HG02759 (cell line): ENCODE measurements around the gene DENND5B.
"Not testable (repeated sequence)": the region's sequence is repeated elsewhere in the genome, so short reads cannot be mapped to it uniquely, and the experiment has no call there.

Experiments
- ATAC-seq: cut with Tn5 transposase; IDR thresholded peaks from one replicate; pipeline ENCODE4 v1.9.1; 2021; ENCODE audit warnings: mild to moderate bottlenecking, moderate library complexity; ENCODE audit not compliant: unreplicated experiment

DENND5B gene

DNA sequence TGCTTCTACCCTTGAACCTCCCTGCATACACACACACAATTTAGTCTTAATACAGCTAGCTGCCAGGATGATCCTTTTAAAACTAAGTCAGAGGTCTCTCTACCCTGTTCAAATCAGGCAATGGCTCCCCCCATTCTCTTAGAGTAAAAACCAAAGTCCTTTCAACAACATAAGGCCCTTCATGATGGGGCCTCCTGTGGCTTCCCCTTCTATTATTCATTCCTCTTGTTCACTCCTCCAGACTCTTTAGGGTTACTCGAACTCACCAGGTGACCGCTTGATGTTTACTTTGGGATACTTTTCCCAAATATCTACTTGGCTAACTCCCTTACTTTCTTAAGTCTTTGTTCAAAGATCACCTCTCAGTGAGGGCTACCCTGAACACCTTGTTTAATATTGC lies 30.4 kb downstream of the DENND5B start:
- no peak for ATAC-seq

DNA sequence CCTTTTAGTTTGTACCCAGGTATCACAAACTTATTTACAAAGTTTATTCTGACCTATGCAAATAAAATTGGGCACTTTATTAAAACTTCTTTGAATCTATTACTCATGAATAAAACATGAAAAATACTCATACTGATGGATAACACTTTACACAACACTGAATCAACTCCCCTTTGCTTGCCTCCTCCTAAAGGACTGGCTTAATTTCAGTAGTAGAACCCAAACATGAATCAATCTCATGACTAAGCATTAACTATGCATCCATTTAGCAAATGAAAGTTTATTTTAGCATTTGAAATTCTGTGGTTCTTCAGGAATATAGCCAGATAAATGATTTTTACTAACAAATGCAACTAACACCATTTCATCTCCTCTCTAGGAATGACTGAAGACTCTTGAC lies 32.4 kb downstream of the DENND5B start:
- ATAC-seq, result no peak

DNA sequence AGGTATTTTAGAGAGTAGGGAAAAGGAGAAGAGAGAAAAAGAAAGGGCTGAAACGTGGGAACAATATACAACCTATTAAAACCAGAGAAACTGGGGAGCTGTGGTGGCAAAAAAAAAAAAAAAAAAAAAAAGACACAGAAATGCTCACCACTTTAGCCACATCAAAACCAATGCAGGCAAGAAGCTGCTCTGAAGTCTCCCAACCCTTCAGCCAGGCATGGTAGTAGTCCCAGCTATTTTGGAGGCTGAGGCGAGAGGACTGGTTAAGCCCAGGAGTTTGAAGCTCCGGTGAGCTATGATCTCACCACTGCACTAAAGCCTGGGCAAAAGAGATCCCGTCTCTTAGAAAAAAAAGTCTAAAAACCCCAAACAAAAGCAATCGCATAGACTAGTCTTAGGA lies 33.2 kb downstream of the DENND5B start:
- ATAC-seq, result no peak

DNA sequence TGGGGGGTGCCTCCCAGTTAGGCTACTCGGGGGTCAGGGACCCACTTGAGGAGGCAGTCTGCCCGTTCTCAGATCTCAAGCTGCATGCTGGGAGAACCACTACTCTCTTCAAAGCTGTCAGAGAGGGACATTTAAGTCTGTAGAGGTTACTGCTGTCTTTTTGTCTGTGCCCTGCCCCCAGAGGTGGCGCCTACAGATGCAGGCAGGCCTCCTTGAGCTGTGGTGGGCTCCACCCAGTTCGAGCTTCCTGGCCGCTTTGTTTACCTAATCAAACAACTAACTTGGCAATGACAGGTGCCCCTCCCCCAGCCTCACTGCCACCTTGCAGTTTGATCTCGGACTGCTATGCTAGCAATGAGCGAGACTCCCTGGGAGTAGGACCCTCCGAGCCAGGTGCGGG lies 35.5 kb downstream of the DENND5B start:
- not testable (repeated sequence) for ATAC-seq

DNA sequence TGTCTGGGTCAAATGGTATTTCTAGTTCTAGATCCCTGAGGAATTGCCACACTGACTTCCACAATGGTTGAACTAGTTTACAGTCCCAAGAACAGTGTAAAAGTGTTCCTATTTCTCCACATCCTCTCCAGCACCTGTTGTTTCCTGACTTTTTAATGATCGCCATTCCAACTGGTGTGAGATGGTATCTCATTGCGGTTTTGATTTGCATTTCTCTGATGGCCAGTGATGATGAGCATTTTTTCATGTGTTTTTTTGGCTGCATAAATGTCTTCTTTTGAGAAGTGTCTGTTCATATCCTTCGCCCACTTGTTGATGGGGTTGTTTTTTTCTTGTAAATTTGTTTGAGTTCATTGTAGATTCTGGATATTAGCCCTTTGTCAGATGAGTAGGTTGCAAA lies 40.3 kb downstream of the DENND5B start:
- ATAC-seq, result not testable (repeated sequence)

DNA sequence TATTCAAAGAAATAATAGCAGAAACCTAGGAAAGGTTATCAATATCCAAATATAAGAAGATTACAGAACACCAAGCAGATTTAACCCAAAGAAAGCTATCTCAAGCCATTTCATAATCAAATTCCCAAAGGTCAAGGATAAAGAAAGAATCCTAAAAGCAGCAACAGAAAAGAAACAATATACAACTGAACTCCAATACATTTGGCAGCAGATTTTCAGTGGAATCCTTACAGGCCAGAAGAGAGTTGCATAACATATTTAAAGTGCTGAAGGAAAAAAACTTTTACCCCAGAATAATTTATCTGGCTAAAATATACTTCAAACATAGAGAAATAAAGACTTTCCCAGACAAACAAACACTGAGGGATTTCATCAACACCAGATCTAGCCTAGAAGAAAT lies 54.3 kb downstream of the DENND5B start:
- no peak for ATAC-seq

DNA sequence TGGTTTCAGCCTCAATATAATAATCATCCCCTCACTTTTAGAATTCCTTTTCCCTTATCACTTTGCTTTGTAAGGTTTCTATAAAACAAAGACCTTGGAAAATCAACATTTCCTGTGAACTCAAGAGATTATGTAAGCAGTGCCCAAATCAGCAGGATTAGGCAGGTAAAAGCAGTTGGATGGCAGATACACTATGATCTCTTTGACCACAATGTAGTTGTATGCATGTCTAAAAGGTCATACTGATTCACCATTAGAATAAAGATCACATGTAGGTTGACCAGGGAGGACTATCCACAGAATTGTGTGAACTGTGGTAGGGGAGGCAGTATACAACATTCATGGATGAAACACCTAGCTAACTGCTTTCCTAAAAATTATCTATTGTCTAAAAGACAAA lies 57.5 kb downstream of the DENND5B start:
- no peak for ATAC-seq

DNA sequence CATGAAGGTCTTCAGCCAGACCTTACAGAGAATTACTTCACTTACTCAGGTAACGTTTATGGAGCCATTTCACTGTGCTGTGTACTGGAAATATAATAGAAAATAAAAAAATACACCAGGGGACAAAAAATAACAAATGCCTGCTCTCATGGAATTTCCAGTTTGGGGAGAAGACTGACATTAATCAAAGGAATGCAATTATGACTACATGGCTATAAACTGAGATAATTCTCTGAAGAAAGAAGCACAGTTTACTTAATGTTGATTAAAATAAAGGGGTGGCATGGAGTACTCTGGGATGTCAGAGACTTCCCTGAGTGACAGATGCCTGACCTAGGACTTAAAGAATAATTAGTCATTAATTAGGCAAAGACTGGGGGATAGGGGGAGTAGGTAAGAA lies 59.0 kb downstream of the DENND5B start:
- ATAC-seq, result no peak

DNA sequence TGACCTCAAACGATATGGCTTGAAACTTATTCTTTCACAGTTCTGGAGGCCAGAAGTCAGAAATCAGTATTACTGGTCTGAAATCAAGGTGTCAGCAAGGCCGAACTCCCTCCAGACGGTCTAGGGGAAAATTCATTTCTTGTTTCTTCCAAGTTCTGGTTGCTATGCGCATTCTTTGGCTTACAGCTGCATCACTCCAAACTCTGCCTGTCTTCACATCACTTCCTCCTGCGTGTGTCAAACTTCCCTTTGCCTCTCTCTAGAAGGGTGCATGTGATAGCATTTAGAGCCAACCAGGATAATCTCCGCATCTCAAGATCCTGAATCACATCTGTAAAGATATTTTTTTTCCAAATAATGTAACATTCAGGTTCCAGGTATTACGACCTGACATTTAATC lies 62.8 kb downstream of the DENND5B start:
- ATAC-seq, result no peak

DNA sequence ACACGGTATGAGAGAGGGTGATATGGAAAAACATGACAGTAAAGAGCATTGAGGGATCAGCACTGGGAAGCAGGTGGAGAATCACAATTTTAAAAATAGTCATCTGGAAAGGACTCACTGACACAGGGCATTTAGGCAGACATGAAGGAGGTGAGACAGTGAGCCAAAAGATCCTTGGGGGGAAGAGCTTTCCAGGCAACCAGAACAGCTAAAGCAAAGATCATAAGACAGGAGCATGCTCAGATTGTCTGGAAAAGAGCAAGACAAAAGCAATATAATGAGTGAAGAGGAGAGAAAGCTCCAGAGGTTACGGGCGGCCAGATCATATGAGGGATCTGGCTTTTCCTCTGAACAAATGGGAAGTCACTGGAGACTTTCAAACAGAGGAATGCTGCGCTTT lies 63.9 kb downstream of the DENND5B start:
- ATAC-seq, result no peak

DNA sequence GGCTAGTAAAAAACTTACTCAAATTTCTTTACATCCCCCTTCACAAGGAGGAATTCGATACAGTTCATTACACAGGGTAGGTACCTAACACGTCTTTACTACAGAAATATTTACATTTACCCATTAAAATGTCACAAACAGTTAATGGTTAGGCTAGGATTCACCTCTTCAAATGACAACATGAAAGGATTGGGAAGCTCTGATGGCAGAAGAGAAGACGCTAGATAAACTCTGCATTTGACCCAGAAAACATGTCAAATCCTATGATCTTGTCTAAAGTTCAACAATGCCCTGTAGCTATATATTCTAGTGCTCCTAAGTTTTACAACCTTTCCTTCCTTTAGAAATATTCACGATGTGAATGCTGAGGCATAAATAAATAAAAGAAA lies 64.8 kb downstream of the DENND5B start:
- no peak for ATAC-seq

DNA sequence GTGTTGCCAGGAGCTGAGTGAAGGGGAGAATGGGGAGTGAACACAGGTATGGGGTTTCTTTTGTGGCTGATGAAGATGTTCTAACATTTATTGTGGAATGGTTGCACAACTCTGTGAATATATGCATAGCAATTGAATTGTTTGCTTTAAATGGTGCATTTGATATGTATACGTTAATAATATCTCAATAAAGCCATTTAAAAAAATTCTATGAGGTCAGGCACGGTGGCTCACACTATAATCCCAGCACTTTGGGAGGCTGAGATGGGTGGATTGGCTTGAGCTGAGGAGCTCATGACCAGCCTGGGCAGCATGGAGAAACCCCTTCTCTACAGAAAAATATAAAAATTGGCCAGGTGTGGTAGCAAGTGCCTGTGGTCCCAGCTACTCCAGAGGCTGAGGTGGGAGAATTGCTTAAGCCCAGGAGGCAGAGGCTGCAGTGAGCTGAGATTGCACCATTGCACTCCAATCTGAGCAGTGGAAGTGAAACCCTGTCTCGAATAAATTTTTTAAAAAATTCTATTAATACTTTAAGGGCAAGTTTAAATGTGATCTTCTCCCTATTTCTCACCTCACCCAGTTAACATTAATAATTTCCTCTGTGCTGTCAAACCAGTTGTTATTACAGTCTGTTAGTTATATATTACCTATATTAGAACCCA lies 65.3 kb downstream of the DENND5B start:
- ATAC-seq, result no peak

DNA sequence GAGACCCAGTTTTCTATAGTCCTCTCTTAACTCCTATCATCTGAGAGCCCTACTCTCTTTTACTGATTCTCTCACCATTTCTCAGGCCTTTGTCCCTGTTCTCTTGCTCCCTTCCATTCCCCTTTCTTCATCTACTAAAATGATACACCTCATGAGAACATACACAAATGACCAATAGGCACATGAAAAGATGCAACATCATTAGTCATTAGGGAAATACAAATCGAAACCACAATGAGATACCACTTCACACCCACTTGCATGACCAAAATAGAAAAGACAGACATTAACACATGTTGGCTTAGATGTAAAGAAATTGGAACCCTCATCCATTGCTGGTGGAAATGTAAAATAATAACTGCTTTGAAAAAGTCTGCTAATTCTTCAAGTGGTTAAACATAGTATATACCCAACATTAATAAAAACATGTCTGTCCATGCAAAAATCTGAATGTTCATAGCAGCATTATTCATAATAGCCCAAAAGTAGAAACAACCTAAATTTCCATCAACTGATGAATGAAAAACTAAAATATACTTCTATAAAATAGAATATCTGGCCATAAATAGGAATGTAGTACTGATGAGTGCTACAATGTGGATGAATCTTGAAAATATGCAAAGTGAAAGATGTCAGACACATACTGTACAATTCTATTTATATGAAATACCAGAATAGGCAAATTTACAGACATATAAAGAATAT lies 66.0 kb downstream of the DENND5B start:
- ATAC-seq, result peak; percentile 93

DNA sequence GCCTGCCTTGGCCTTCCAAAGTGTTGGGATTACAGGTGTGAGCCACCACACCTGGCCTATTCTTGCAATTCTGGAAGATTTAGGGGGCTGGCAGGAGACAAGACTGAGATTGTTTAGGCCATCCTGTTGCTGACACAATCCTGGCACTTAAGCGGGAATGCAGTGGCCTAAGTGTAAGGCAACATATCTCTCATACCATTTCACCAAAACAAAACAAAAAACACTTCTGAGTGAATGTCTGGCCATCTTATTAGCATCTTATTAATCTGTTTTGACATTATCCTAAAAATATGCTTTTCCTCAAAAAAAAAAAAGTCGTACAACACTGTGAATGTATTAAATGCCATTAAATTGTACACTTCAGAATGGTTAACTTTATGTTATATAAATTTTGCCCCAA lies 67.6 kb downstream of the DENND5B start:
- ATAC-seq, result no peak

DNA sequence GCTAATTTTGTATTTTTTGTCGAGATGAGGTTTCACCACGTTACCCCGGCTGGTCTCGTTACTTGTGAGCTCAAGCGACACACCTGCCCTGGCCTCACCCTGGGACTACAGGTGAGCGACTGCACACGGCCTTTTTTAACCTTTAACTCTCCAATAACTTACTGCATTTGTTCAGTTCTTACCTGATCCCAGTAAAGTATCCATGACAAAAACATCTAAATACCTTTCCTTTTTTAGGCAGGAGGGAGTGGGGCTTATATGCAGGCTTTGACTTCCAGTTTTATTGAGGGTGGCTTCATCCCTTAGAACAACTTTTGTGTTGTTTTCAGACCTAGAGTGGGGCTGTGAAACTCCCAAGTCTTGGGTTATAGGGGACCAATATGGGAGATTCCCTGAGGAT lies 68.3 kb downstream of the DENND5B start:
- no peak for ATAC-seq

DNA sequence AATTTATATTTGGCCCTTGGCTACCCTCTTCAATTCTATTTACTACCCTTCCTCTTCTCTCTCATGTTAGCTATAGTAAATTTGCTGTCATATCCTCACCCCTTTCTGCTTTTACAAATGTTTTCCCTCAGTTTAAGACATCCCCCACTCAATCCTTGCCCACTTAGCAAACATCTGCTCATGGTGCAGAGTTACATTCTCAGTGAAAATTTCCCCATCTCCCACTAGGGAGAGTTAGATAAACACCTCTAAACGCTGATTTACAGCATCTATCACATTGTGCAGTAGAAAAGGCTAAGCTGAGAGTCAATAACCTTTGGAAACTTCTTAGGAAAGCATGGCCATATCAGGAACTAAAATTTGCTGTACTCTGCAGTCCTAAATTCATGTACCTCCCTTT lies 69.0 kb downstream of the DENND5B start:
- ATAC-seq, result no peak

DNA sequence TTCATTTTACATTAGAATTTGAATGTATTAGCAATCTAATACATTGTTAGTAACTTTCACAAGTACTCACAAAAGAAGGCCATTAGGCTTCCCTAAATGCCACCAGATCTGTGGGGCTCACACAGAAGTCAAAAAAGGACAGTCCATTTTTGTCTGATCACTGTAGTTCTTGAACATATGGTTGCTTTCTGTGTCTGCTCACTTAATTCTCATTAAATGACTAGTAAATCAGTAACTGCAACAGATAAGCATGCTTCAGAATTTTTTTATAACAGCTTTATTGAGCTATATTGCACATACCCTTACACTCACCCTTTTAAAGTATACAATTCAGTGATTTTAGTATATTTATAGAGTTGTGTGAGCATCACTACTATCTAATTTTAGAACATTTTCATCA lies 71.4 kb downstream of the DENND5B start:
- ATAC-seq, result no peak

DNA sequence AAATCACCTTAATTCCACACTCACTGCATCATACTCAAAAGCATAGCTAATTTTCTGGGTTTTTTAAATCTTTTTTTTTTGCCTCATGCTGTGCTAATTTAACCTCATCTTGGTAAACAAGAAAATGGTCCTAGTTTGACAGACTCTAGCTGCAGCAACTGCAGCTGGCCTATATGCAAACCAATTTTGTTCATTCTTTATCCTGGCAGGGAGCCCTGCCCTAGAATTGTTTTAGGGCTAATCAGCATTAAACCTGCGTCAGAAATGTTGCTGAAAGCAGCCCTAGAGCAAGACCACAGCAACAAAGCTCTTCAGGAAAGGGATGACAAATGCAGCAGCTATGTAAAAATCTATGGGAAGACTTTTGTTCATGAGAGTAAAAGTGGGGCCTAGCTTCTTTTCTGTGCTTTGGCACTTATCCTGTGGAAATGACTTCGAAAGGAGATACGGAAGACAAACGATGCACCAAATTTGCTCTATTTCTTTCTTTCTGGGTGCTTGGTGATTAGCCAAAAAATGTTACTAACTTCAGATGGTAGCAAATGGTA lies 72.2 kb downstream of the DENND5B start:
- ATAC-seq, result no peak

DNA sequence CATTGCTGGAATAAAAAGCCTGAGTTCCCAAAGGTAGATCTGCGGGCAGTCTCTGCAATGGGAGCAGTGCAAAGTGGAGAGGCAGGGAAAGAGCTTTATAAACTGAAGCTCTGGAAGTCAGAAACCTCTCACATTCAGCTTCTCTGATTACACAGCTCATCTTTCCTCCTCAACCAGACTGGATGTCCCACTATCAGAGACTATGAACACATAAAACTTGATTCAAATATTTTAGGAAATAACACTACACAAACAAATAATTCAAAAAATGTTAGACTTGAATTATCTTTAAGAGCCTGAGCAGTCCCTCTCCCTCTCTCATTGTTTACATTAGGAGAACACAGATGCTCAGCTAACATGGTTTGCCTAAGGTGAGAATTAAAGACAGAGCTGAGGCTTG lies 72.9 kb downstream of the DENND5B start:
- ATAC-seq, result no peak

DNA sequence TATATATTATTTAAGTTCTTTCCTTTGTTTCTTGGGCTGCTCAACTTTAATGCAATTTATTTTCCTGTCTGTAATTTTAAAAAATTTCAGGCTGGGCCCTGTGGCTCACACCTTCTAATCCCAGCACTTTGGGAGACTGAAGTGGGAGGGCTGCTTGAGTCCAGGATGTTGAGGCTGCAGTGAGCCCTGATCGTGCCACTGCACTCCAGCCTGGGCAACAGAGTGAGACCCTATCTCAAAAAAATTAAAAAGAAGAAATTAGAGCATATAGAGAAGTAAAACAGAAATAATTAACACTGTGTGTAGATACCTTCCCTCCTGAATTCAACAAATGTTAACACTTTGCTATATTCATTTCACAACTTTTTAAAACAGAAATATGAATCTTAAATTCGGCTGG lies 74.2 kb downstream of the DENND5B start:
- ATAC-seq, result no peak

DNA sequence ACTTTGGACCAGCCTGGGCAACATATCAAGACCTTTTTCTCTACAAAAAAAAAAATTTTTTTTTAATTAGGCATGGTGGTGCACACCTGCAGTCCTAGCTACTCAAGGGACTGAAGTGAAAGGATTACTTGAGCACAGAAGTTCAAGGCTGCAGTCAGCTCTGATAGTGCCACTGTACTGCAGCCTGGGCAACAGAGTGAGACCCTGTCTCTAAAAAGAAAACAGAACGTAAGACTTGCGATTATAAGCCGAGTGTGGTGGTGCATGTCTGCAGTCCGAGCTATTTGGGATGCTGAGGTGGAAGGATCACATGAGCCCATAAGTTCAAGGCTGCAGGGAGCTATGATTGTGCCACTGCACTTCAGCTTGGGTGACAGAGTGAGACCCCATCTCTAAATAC lies 76.0 kb downstream of the DENND5B start:
- no peak for ATAC-seq

DNA sequence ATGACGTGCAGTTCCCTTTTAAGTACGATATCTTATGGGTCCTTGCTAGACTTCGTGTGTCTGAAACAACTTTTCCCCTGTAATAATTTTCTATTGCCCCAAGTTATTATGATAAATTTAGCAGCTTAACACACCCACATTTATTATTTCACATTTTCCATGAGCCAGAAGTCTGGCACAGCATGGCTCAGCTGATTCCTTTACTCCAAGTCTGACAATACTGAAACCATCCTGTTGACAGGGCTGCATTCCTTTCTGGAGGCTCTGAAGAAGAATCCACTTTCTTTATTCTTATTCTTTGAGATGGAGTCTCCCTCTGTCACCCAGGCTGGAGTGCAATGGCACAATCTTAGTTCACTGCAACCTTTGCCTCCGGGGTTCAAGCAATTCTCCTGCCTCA lies 80.9 kb downstream of the DENND5B start:
- ATAC-seq, result no peak
